ENCODE measurements around the gene MPHOSPH10. TPM values are rescaled to one million over a fixed set of nuclear protein-coding genes. Genes with fewer than 3 reads are reported as not detected.

Gene MPHOSPH10
- polyA plus RNA-seq, 4 donors: 14.3 to 31.2 (median 18.5) TPM

DNA sequence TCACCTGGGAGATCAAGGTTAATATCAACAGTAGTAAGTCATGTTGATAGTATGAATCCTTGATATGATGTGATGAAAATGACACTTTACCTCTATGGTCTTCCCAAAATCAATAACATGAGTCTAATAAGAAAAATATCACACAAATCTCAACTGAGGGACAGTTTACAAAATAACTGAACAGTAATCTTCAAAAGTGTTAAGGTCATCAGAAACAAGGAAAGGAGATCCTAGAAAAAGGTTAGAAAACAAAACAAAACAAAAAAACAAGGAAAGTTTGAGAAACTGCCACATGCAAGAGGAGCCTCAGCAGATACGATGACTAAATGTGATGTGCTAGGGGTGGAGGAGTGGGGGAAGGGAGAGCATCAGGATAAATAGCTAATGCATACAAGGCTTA lies 16.6 kb upstream of the MPHOSPH10 start:
- 96 to 97% (median 96%) methylated on average over 1 of the region's 1 CpG for WGBS, 3 donors
- Histone ChIP-seq H3K4me3 (ENCODE audit: low read depth in 1 of 3, low read length in 3 of 3) (no peak overlapping the region), H3K27me3 (ENCODE audit: control insufficient read depth in 3 of 3, insufficient read depth in 3 of 3, low read length in 3 of 3) (no peaks in the 10 kb centered on the region), H3K27ac (ENCODE audit: low read depth in 1 of 3, low read length in 2 of 3) (no peak overlapping the region), H3K9me3 (ENCODE audit: control insufficient read depth in 2 of 2, insufficient read depth in 1 of 2, low read depth in 1 of 2, low read length in 1 of 2) (no peaks in the 10 kb centered on the region), H3K36me3 (ENCODE audit: control insufficient read depth in 3 of 3, insufficient read depth in 2 of 3, low read depth in 1 of 3, low read length in 3 of 3) (peaks cover 2 to 19% (median 7%) of the 10 kb centered on the region in 3 donors), H3K4me1 (ENCODE audit: control insufficient read depth in 3 of 3, insufficient read depth in 2 of 3, low read depth in 1 of 3, low read length in 2 of 3) (no peaks in the 10 kb centered on the region)
- FAIRE-seq: no peak
- DNase-seq: no peak

DNA sequence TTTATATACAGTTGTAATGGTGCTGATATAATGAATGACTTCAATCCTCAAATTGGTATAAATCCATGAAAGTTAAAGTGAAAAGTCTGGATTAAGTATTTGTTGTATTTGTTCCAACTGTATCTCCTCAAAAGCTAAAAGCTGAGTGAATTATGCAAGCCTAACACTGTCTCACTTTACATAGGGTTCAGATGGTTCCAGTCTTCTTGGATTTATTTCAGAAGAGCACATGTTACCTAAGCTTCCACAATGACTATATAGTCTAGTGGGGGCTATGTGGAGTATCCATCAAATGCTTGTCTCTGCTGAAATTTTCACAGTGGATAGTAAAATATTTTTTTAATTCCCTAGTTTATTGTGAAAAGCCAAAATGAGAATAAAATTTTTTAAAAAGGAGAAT lies 13.4 kb upstream of the MPHOSPH10 start:
- H3K27ac ChIP-seq (ENCODE audit: low read depth in 1 of 3, low read length in 2 of 3): no peak overlapping the region
- no peaks in the 10 kb centered on the region for H3K27me3 ChIP-seq (ENCODE audit: control insufficient read depth in 3 of 3, insufficient read depth in 3 of 3, low read length in 3 of 3)
- H3K36me3 ChIP-seq (ENCODE audit: control insufficient read depth in 3 of 3, insufficient read depth in 2 of 3, low read depth in 1 of 3, low read length in 3 of 3): peaks cover 9 to 27% (median 9%) of the 10 kb centered on the region in 3 donors
- no peak for FAIRE-seq
- H3K4me3 ChIP-seq (ENCODE audit: low read depth in 1 of 3, low read length in 3 of 3): no peak overlapping the region
- no peaks in the 10 kb centered on the region for H3K4me1 ChIP-seq (ENCODE audit: control insufficient read depth in 3 of 3, insufficient read depth in 2 of 3, low read depth in 1 of 3, low read length in 2 of 3)
- H3K9me3 ChIP-seq (ENCODE audit: control insufficient read depth in 2 of 2, insufficient read depth in 1 of 2, low read depth in 1 of 2, low read length in 1 of 2): no peaks in the 10 kb centered on the region
- no peak for DNase-seq

DNA sequence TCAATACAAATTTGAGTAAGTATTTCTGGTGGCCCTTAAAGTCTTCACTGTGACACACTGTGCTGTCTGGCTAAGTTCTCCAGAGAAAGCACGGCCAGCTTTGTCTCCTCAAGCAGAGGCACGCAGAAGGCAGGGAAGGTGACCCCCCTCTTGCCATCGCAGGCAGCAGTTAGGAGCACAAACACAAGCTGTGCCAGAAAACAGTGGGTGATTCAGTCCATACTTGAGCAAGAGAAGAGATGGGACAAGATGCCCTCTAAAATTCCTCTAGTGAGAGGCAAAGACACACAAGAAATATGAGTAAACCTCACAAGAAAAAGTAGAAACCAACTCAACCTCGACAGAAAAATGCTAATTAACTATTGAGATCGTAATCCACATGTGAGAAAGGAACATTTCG lies 10.2 kb upstream of the MPHOSPH10 start:
- peaks cover 0 to 6% of the 10 kb centered on the region in 2 donors for H3K9me3 ChIP-seq (ENCODE audit: control insufficient read depth in 2 of 2, insufficient read depth in 1 of 2, low read depth in 1 of 2, low read length in 1 of 2)
- no peak overlapping the region for H3K4me3 ChIP-seq (ENCODE audit: low read depth in 1 of 3, low read length in 3 of 3)
- peaks cover 9 to 35% (median 10%) of the 10 kb centered on the region in 3 donors for H3K36me3 ChIP-seq (ENCODE audit: control insufficient read depth in 3 of 3, insufficient read depth in 2 of 3, low read depth in 1 of 3, low read length in 3 of 3)
- no peaks in the 10 kb centered on the region for H3K27me3 ChIP-seq (ENCODE audit: control insufficient read depth in 3 of 3, insufficient read depth in 3 of 3, low read length in 3 of 3)
- 81 to 89% (median 85%) methylated on average over 6 of the region's 6 CpGs for WGBS, 3 donors
- no peaks in the 10 kb centered on the region for H3K4me1 ChIP-seq (ENCODE audit: control insufficient read depth in 3 of 3, insufficient read depth in 2 of 3, low read depth in 1 of 3, low read length in 2 of 3)
- DNase-seq: no peak
- no peak overlapping the region for H3K27ac ChIP-seq (ENCODE audit: low read depth in 1 of 3, low read length in 2 of 3)
- FAIRE-seq: no peak

DNA sequence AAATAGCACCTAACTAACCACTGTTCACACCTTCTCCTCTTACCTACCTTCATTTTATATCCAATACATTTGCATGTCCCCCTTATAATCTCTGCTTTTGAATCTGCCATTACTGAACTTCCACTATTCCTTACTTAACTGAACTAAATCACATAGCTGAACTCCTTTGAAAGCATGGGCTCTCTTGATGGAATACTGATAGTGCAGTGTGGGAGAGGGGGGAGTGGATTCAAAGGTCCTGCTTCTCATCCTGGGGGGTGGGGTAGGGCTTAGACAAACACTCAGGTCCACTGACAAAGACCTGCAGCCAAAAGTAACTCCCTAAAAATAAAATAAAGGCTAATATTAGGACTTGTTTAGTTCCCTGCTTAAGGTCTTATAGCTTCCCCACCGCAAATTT lies 9.0 kb upstream of the MPHOSPH10 start:
- H3K27me3 ChIP-seq (ENCODE audit: control insufficient read depth in 3 of 3, insufficient read depth in 3 of 3, low read length in 3 of 3): no peaks in the 10 kb centered on the region
- H3K36me3 ChIP-seq (ENCODE audit: control insufficient read depth in 3 of 3, insufficient read depth in 2 of 3, low read depth in 1 of 3, low read length in 3 of 3): peaks cover 9 to 33% (median 10%) of the 10 kb centered on the region in 3 donors
- no peaks in the 10 kb centered on the region for H3K4me1 ChIP-seq (ENCODE audit: control insufficient read depth in 3 of 3, insufficient read depth in 2 of 3, low read depth in 1 of 3, low read length in 2 of 3)
- H3K9me3 ChIP-seq (ENCODE audit: control insufficient read depth in 2 of 2, insufficient read depth in 1 of 2, low read depth in 1 of 2, low read length in 1 of 2): peaks cover 0 to 6% of the 10 kb centered on the region in 2 donors
- 96 to 100% (median 97%) methylated on average over 1 of the region's 1 CpG for WGBS, 3 donors
- no peak overlapping the region for H3K4me3 ChIP-seq (ENCODE audit: low read depth in 1 of 3, low read length in 3 of 3)
- no peak overlapping the region for H3K27ac ChIP-seq (ENCODE audit: low read depth in 1 of 3, low read length in 2 of 3)
- FAIRE-seq (no peak), DNase-seq (no peak)

DNA sequence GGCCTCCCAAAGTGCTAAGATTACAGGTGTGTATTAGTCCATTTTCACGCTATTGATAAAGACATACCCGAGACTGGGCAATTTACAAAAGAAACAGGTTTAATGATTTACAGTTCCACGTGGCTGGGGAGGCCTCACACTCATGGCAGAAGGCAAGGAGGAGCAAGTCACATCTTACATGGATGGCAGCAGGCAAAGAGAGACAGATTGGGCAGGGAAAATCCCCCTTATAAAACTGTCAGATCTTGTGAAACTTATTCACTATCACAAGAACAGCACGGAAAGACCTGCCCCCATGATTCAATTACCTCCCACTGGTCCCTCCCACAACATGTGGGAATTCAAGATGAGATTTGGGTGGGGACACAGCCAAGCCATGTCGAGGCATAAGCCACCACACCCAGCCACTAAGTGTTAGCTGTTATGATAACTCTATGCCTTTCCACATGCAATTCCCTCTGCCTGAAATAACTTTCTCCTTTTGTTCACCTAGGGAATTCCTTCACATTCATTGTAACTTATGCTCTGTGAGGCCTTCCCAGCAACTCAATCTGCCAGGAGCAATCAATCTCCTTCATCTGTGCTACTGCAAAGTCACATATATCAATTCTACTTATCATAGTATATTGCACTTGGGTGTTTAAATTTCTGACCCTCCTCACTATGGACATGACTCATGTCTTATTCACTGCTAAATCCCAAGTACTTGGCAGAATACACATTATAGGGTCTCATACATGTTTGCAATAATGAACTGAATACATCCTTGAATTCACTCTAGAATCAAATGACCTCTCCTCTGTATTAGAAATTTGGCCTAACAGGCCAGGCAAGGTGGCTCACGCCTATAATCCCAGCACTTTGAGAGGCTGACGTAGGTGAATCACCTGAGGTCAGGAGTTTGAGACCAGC lies 7.8 kb upstream of the MPHOSPH10 start:
- Histone ChIP-seq H3K27ac (ENCODE audit: low read depth in 1 of 3, low read length in 2 of 3) (peak overlapping the region in 1 of 3 donors; percentile 9), H3K4me1 (ENCODE audit: control insufficient read depth in 3 of 3, insufficient read depth in 2 of 3, low read depth in 1 of 3, low read length in 2 of 3) (no peaks in the 10 kb centered on the region), H3K36me3 (ENCODE audit: control insufficient read depth in 3 of 3, insufficient read depth in 2 of 3, low read depth in 1 of 3, low read length in 3 of 3) (peaks cover 7 to 31% (median 10%) of the 10 kb centered on the region in 3 donors), H3K4me3 (ENCODE audit: low read depth in 1 of 3, low read length in 3 of 3) (no peak overlapping the region), H3K9me3 (ENCODE audit: control insufficient read depth in 2 of 2, insufficient read depth in 1 of 2, low read depth in 1 of 2, low read length in 1 of 2) (peaks cover 0 to 6% of the 10 kb centered on the region in 2 donors), H3K27me3 (ENCODE audit: control insufficient read depth in 3 of 3, insufficient read depth in 3 of 3, low read length in 3 of 3) (no peaks in the 10 kb centered on the region)
- FAIRE-seq (no peak), DNase-seq (no peak)
- WGBS, 3 donors: 80 to 88% (median 82%) methylated on average over 7 of the region's 7 CpGs

DNA sequence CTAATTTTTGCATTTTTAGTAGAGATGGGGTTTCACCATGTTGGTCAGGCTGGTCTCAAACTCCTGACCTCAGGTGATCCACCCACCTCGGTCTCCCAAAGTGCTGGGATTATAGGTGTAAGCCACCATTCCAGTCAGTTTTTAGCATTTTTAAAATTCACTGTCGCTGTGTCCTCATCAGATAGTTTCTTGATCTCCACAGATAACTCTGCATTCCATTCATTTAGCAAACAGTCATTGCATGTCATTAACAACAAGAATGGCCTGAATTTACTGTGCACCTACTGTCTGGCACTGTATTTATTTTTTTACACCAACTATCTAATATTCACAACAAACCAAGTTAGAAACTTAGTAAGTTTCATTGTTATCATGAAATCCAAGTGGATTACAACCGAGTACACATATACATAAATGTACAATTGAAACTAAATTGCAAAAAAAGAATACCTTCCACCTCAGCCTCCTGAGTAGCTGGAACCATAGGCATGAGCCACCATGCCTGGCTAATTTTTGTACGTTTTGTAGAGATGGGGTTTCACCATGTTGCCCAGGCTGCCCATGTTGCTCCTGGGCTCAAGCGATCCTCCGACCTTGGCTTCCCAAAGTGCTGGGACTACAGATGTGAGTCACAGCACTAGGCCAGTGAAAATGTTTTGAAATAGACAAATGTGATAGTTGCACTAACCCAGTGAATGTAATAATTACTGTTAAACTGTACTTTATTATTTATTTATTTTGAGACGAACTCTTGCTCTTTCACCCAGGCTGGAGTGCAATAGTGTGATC lies 4.7 kb upstream of the MPHOSPH10 start:
- Histone ChIP-seq H3K4me3 (ENCODE audit: low read depth in 1 of 3, low read length in 3 of 3) (no peak overlapping the region), H3K27ac (ENCODE audit: low read depth in 1 of 3, low read length in 2 of 3) (no peak overlapping the region), H3K36me3 (ENCODE audit: control insufficient read depth in 3 of 3, insufficient read depth in 2 of 3, low read depth in 1 of 3, low read length in 3 of 3) (peaks cover 0 to 14% (median 3%) of the 10 kb centered on the region in 3 donors), H3K27me3 (ENCODE audit: control insufficient read depth in 3 of 3, insufficient read depth in 3 of 3, low read length in 3 of 3) (no peaks in the 10 kb centered on the region), H3K4me1 (ENCODE audit: control insufficient read depth in 3 of 3, insufficient read depth in 2 of 3, low read depth in 1 of 3, low read length in 2 of 3) (no peaks in the 10 kb centered on the region), H3K9me3 (ENCODE audit: control insufficient read depth in 2 of 2, insufficient read depth in 1 of 2, low read depth in 1 of 2, low read length in 1 of 2) (peaks cover 0 to 6% of the 10 kb centered on the region in 2 donors)
- FAIRE-seq: no peak
- 93 to 95% (median 95%) methylated on average over 7 of the region's 7 CpGs for WGBS, 3 donors
- DNase-seq: no peak

DNA sequence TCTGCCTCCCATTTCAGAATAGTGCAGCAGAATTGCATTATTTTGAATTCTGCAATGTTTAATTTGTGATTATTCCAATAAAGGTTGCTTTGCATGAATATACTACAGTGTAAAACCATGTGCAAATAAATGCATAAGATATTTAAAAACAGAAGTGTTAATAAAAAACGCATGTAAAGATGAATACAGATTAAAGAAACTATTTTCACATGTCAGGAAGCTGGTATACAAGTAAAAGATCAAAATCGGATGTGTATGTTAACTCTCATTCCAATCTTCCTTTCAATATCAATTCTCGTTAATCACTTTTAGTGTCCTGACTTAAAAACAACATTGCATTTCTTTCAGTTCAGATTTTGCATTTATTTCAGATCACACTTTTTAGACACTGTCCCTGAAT lies 3.5 kb upstream of the MPHOSPH10 start:
- Histone ChIP-seq H3K36me3 (ENCODE audit: control insufficient read depth in 3 of 3, insufficient read depth in 2 of 3, low read depth in 1 of 3, low read length in 3 of 3) (peaks cover 0 to 13% (median 3%) of the 10 kb centered on the region in 3 donors), H3K4me3 (ENCODE audit: low read depth in 1 of 3, low read length in 3 of 3) (no peak overlapping the region), H3K27me3 (ENCODE audit: control insufficient read depth in 3 of 3, insufficient read depth in 3 of 3, low read length in 3 of 3) (no peaks in the 10 kb centered on the region), H3K4me1 (ENCODE audit: control insufficient read depth in 3 of 3, insufficient read depth in 2 of 3, low read depth in 1 of 3, low read length in 2 of 3) (peaks cover 0 to 2% (median 2%) of the 10 kb centered on the region in 3 donors), H3K9me3 (ENCODE audit: control insufficient read depth in 2 of 2, insufficient read depth in 1 of 2, low read depth in 1 of 2, low read length in 1 of 2) (peaks cover 0 to 6% of the 10 kb centered on the region in 2 donors), H3K27ac (ENCODE audit: low read depth in 1 of 3, low read length in 2 of 3) (no peak overlapping the region)
- 69 to 78% (median 77%) methylated on average over 3 of the region's 3 CpGs for WGBS, 3 donors
- DNase-seq (no peak), FAIRE-seq (no peak)

DNA sequence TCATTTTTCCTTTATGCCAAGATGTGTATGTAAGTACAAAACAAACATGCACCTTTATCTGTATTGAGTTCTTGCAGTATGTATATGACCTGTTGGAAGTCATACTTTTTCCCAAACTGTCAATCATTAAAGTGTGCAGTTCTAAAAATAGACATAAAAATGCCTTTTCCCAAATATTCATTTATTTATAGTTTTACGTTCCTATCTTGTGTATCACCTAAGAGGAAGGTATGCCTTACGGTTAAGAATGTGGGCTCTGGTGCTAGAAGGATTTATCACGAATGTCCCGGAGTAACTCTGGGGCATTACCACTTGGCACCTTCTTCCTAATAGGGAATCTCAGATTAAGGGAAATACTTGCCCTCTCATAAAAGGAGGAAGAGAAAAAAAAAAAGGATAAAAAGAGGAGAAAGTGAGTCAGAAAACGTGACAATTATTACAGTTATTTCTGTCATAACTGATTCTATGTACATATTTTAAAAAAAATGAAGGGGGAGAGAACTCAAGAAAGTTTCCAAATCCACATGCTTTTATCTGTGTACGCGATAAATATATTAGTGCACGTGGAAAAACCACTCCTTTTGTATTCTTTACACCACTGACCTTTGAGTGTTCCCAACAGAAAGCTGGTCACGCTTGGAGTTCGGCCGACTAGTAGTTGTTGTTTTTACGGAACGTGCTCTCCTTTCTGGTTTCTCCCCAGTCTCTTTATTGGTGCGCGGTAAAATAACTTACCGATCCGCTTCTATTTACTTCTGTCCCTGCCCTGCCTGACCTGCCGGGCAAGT lies 1.1 kb upstream of the MPHOSPH10 start:
- WGBS, 3 donors: 0 to 3% (median 2%) methylated on average over 18 of the region's 18 CpGs
- Histone ChIP-seq H3K9me3 (ENCODE audit: control insufficient read depth in 2 of 2, insufficient read depth in 1 of 2, low read depth in 1 of 2, low read length in 1 of 2) (no peaks in the 10 kb centered on the region), H3K4me1 (ENCODE audit: control insufficient read depth in 3 of 3, insufficient read depth in 2 of 3, low read depth in 1 of 3, low read length in 2 of 3) (peaks cover 0 to 2% (median 2%) of the 10 kb centered on the region in 3 donors), H3K4me3 (ENCODE audit: low read depth in 1 of 3, low read length in 3 of 3) (peak overlapping the region; percentile 70 to 95 (median 86)), H3K27ac (ENCODE audit: low read depth in 1 of 3, low read length in 2 of 3) (peak overlapping the region; percentile 87 to 91 (median 91)), H3K36me3 (ENCODE audit: control insufficient read depth in 3 of 3, insufficient read depth in 2 of 3, low read depth in 1 of 3, low read length in 3 of 3) (peaks cover 0 to 2% (median 0%) of the 10 kb centered on the region in 3 donors), H3K27me3 (ENCODE audit: control insufficient read depth in 3 of 3, insufficient read depth in 3 of 3, low read length in 3 of 3) (no peaks in the 10 kb centered on the region)
- FAIRE-seq (no peak), DNase-seq (peak; percentile 33 to 74)

Data from small intestine (tissue), 7 donors.